TTC549 (cell line): ENCODE results near the gene NUAK2.
"Not testable (repeated sequence)": the region's sequence is repeated elsewhere in the genome, so short reads cannot be mapped to it uniquely, and the experiment has no call there.

Source experiments
- FAIRE-seq: peaks from 2 replicates; lab custom pipeline; 2012; peaks lifted over from hg19 to GRCh38; lab: Jason Lieb, UNC

NUAK2 gene

DNA sequence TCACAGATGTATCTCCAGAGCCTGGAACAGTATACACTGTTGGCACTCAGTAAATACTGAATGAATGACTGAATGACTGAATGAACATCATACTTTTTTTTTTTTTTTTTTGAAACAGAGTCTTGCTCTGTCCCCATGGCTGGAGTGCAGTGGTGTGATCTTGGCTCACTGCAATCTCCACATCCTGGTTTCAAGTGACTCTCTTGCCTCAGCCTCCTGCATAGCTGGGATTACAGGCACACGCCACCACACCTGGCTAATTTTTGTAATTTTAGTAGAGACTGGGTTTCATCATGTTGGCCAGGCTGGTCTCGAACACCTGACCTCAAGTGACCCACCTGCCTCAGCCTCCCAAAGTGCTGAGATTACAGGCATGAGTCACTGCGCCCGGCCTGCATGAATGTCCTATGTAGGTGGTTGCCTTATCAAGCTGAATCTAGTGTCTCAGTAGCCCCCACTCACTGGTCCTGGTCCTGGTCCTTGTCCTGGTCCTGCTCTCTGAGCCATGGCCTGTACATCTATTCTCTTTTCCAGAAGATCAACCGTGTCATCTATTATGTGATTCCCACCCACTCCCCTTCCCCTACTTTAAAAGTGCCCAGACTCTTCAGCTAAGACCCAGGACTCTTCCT, 23.9 kb downstream of the NUAK2 start:
- FAIRE-seq: not testable (repeated sequence)

DNA sequence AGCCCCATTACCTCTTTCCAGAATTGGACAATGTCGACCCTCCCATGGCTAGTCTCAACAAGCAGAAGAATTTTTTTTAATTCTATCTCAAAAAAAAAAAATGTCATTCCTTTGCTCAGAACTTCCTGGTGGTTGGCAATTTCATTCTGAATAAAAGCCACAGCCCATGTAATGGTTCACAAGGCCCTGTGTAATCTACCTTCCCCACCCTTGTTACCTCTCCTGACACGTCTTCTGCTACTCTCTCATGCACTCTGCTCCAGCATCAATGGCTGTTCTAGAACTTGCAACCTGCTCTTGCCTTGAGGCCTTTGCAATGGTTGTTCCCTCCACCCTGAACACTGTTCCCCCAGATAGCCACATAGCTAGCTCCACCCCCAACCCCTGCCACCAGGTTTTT, 25.4 kb downstream of the NUAK2 start:
- no peak for FAIRE-seq

DNA sequence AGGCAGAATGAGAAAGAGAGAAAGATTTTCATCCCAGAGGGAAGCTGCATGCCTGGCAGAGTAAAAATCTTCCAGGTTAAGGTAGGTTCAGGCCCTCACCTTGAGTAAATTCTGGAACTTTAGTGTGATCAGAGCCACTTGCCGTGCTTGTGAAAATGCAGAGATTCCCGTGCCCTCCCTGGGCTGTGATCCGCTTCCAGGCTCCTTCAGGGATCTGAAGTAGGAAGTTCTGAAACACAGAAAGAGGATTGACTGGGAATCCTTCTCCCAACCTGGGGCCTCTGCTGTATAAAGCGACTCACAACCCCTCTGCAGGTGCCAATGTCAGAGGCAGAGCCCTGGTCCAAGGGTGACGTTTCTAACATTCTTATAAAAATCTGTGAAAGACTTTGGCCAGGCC, 26.6 kb downstream of the NUAK2 start:
- FAIRE-seq: no peak

DNA sequence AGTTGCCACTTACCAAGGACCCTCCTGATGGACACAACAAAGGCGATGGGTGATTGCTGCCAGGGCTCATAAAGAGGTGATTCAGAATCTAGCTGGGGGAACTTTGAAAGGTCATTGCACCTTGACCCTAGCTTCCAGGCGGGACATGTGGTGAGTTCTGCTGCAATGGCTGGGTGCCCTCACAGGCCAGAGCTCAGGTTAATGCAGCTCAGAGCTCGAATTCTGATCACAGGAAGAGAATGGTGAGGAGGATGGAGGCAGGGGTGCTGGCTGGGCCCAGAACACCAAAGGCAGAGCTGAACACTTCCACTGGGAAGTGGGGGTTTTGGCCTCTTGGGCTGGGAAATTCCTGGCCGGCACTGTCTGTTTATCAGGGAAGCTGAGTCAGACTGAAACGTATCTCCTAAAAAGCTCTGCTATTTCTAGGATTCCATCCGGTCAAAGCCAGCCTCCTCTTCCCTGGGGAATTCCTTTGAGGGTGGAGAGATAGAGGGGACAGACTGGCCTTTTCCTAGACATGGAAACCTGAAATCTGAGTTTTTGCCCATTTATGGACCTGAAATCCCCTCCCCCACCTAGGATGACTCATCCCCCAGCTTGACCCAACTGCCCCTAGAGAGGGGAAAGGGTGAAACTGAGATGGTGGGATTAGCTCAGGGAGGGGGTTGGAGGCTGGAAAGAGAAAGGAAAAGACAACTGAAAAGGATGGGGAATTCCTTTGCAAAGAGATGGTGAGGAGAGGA, 27.2 kb downstream of the NUAK2 start:
- no peak for FAIRE-seq

DNA sequence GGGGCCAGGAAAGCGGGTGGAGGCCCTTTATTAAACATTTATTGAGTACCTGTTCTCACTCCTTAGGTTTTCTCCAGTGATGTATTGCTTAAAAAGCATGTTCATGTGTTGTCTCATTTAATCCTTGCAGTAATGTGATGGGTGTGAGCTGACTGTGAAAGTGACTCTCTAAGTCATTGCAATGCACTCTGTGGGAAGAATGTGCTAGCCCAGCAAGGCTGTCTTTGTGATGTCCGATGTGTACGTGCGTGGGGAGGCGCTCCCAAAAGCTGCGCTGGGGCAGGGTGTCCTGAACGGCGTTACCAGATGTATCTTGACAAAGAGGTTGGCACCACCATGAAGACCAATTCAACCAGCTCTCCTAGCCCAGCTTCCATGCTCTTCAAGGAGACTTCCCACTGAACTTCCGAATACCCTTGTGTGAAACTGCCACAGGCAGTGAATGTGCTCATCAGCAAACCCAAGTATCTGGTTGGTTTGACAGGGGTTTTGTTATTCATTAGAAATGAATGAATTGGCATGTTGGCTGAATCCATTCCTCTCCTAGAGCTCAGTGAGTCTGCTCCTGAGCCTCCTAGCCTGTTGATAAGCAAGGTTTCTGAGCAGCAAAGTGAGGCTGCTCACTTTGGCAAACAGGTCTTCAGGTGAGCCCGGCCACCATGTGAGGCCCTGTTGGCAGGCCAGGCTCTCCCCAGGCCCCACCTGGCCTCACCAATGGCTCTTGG, 28.0 kb downstream of the NUAK2 start:
- no peak for FAIRE-seq

DNA sequence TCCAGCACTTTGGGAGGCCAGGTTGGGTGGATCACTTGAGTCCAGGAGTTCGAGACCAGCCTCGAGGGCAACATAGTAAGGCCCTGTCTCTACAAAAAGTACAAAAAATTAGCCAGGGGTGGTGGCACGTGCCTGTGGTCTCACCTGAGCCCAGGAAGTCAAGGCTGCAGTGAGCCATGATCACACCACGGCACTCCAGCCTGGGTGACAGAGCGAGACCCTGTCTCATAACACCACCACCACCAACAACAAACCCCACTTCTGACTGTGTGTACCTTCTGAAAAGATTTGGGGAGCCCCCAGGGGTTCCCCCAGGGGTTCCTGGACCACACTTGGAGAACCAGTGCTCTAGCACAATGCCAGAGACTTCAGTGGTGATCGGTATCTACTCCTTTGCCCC, 29.9 kb downstream of the NUAK2 start:
- no peak for FAIRE-seq

DNA sequence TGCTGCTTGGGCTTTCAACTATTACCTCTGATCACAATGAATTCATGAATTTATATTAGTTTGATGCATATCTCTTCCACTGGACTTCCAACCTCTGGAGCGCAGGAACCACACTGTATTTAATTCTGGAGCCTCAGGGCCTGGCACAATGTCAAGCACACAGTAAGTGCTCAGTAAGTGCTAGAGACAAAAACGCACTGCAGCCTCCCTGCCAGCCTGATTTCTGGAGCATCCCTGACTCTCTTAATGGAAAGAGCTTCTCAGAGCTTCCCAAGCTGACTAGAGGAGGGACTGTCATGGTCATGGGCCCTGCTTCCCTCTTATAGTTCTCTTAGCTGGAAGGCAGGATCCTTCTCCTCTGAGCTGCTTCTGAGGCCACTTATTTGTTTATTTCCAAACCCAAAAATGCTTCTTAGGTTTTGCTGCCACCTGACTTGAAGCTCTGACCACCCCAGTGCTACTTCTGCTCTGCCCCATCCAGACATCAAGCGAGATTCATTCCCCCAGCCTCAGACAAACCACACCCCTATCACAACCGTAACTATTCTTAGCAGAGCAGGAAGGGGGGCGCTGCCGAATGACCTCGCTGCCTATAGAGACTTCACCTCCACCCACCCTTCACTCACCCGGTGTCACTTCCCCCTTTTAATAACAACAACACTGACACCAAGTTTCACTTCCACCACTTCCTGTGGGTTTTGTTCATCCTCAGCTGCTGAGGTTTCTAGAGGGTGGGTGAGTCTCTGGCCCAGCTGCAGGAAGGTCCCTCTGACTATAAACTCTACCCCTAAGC, 33.6 kb downstream of the NUAK2 start:
- no peak for FAIRE-seq

DNA sequence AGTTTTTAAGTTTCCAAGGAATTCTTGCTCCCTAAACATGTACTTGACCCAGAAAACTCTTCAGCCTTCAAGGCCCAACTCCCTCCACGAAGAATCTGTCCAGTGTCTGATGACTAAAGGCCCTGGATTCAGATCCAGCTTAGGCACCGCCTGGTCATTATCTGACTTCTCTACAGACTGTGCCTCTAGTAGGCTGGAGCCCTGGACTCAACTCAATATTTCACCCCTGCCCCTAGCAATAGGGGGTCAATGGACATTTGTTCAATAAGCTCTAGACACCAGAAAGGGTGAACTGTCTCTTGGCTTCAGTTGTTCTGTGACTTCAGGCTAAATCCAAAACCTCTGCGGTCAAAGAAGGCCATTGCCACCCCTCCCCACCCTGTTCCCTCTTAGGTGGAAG, 34.5 kb downstream of the NUAK2 start:
- no peak for FAIRE-seq

DNA sequence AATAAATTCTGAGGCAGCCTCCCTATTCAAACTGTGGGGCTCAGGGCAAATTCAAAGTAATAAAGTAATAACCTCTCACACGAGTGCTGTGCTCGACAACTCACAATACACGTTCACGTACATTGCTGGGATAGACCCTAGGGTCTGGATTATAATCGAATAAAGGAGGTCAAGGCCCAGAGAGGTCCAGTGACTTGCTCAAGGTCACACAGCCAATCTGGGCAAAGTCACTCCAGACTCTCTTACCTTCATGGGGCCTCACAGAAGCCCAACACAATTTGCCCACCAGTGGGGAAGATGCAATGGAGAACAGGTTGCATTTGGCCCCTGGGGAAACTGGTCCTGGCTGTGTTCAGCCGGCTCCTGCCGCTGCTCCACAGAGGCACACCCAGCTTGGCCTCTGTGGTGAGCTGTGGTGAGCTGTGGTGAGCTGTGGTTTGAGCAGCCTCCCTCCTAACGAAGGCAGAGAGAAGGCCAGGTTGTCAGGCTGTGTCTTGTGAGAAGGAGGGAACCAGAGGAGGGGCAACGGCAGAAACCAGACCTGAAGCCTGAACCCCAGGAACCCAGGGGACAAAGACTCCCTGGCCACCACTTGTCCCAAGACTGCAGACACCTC, 35.1 kb downstream of the NUAK2 start:
- no peak for FAIRE-seq

DNA sequence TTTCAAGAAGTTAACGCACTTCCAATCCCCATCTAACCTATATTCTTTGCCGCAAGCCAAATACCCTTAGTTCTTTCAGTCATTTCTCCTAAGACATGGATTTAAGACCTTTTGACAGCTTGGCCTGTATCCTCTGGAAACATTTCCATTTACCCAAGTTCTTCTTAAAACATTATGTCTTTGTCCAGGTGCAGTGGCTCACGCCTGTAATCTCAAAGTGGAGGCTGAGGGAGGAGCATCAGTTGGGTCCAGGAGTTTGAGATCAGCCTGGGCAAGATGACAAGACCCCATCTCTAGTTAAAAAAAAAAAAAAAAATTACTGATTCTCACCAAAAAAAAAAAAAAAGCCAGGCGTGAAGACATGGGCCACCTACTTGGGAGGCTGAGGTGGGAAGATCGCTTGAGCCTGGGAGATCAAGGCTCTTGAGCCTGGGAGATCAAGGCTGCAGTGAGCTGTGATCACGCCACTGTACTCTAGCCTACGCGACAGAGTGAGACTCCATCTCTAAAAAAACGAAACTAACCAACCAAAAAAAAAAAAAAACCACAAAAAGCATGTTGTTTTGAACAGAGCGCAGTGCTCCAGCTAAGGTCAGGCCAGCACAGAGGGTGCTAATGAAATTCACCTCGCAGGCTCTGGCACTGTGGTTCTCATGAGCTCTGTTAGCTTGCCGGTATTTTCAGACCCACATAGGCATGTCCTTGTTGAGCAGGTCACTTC, 36.0 kb downstream of the NUAK2 start:
- FAIRE-seq: no peak

DNA sequence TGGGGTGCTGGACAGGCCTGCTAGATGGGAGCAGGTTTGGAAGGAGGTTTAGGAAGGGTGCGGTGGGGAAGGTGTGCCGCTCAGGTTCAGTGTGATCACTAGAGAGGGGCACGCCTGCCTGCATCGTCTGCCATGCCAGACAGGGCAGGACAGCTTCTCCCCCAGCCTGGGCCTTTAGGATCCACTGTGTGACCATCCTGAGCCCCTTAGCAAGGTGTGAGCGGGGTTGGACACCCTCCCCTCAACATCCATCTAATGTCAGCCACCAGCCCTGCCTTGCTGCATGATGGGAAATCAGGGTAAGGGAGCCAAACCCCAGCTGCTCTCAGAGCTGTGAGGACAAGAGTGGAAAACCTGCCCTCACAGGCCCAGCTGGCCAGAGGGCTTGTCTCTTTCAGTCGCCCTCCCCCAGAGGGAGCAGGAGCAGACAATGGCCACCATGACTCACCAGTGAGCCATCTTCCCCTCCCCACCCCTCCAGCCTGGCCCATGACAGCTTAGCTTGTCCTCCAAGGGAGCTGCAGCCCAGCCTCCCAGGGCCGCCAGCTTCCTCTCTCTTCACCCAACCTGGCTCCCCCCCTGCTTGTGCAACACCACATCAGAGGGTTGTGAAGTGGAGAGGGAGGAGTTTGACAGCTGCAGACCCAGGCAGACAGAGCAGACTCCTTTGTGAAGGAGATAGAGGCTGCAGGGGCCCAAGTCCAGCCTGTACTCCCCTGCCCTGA, 37.0 kb downstream of the NUAK2 start:
- no peak for FAIRE-seq

DNA sequence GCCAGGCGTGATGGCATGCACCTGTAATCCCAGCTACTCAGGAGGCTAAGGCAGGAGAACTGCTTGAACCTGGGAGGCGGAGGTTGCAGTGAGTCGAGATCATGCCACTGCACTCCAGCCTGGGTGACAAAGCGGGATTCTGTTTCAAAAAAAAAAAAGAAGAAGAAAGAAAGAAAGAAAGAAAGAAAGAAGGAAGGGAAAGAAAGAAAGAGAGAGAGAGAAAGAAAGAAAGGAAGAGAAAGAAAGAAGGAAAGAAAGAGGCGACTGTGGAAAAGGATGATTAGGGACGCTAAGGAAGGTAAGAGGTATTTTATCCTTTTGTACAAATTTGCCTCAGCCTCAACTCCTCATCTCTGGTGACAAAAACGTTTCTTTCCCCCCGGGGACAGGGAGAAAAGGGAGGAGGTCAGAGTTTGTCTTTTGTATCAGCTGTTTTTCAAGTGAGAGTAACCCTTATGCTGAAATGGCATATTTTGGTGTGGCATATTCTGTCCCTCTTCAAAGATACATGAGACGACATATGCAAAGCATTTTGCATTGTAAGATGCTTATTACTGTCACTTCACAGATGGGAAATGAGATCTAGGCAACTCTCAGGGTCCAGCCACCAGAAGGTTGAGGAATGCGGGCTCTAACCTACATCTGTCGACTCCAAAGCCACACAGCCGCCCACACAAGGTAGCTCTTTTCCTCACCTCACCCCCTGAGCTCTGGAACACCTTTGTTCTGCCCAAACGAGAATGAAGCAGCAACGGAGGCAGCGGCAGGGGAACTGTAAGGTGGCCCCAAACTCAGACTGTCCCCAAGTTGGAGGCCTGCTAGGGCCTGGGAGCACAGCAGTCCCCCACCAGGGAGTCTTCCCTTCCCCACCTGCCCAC, 38.0 kb downstream of the NUAK2 start:
- FAIRE-seq: no peak

DNA sequence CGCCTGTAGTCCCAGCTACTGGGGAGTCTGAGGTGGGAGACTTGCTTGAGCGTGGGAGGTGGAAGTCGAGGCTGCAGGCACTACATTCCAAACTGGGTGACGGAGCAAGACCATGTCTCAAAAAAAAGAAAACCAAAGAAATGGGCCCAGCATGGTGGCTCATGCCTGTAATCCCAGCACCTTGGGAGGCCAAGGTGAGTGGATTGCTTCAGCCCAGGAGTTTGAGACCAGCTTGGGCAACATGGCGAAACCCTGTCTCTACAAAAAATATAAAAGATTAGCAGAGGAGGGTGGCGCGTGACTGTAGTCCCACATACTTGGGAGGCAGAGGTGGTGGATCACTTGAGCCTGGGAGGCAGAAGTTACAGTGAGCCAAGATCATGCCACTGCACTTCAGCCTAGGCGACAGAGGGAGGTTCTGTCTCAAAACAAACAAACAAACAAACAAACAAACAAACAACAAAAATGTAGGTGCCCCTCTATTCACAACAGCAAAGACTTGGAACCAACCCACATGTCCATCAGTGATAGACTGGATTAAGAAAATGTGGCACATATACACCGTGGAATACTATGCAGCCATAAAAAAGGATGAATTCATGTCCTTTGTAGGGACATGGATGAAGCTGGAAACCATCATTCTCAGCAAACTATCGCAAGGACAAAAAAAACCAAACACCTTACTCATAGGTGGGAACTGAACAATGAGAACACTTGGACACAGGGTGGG, 40.7 kb downstream of the NUAK2 start:
- not testable (repeated sequence) for FAIRE-seq

DNA sequence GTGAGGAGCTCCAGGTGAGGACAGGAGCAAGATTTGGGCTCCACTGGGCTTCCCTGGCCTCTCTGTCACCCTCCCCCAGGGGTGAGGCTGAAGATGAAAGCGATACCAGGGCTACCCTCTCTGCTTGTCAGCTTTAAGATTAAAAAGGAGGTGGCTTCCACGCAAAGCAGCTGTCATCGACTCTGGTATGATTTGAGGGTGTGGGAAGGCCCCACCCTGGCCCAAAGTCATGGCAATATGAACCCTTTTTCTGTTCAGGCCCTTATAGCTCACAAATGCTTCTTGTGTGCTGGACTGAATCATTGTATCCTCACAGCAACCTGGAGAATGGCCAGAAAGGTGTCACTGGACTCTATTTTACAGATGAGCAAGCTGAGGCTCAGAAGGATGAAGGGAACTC, 41.6 kb downstream of the NUAK2 start:
- FAIRE-seq: no peak

DNA sequence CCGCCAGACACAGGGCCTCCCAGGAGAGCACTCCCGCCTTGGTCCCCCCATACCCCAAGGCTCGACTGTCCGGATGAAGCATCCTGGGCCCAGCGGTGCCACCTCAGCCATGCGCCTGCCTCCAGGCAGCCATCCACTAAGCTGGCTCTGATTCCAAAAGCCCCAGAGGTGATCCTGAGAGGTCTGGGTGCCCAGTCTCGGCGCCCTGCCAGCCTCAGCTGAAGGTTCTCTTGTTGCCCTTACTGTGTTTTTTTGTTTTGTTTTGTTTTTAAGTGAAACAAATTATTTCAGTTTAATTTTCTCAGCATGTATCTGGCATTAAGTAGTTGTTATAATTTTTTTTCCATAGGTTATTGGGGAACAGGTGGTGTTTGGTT, 44.9 kb downstream of the NUAK2 start:
- no peak for FAIRE-seq

DNA sequence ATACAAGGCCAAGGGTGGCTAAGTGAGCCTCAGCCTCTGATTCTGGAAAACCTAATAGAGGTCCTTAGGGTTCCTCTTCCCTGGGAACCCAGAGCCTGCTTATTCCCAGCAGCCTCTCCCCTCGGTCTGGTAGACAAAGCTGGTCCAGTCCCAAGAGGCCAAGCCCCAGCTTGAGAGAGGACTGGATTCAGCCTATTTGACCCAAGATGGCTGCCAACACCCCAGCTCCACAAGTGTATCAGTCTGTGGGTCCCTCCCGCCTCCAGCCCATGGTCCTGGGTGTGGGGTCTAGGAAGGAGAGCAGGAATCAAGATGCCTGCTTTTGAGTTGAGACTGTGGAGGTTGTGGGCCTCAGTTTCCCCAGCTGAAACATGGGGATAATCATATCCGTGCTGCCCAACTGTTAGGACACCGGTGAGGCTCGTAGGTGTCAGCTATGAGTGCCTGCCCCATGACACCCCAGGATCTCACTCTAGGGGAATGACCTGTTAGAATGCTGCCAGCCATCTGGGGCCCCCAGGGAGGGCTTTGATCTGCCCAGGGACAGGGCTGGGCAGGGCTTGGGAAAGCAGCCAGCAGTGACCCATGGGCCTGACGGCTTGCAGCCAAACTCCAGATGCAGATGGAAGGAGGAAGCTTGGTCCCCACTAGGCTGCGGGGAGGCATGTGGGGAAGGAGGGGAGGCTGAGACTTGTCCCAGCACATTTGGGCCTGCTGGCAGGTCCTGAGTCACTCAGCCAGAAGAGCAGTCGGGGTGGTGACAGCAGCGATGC, 45.4 kb downstream of the NUAK2 start:
- FAIRE-seq: no peak

DNA sequence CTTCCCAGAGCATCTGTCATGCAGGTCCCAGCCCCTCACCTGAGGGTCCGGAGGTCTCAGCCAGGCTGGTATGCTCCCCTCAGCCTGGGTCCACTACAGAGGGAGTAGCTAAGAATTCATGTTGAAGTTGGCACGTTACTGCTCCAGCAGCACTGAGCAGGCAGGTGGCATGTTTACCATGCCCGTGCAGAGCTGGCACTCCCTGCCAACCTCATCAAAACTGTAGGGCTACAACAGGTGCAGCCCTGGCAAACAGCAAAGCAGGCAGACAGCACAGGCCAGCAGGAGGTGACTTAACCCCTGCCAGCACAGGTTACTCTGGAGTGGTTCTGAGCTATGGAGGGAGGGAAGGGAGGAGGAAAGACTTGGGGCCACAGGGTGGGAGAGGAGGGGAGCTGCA, 46.4 kb downstream of the NUAK2 start:
- no peak for FAIRE-seq

DNA sequence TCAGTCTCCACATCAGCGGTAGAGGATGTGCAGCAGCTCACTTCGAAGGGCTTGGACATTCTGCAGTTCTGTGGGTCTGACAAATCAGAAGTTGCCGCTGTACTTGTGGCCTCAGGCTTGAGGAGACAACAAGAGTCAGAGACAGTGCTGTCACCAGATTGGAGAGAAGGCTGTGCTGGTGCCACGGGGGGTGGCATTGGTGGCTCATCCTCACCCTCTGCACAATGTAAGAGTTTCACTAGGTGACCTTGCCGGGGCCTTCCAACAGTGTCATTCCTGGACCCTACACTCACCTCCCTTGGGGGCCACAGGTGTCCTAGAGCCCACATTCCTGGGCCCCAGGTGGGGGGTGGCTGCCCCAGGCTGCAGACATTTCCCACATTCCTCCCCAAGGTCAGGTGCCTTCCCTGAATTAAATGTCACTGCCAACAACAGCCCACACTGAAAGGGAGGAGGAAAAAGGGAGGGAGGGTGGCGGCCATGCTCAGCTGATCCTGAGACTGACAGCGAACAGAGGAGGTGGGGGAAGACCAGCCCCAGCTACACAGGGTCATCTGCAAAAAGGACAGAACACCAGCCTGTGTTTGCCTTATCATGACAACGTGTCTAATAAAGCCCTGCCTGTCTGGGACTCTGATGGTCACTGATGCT, 47.4 kb downstream of the NUAK2 start:
- no peak for FAIRE-seq
